ENCODE data around the gene EFTUD2. TPM values are rescaled to one million over a fixed set of nuclear protein-coding genes. Genes with fewer than 3 reads are reported as not detected.

The EFTUD2 gene
- total and polyA plus RNA-seq, 2 of the 13 experiments (the other 11 are each of a cell fraction or from before 2014, with no cell fraction given) = 111 to 137 TPM

DNA sequence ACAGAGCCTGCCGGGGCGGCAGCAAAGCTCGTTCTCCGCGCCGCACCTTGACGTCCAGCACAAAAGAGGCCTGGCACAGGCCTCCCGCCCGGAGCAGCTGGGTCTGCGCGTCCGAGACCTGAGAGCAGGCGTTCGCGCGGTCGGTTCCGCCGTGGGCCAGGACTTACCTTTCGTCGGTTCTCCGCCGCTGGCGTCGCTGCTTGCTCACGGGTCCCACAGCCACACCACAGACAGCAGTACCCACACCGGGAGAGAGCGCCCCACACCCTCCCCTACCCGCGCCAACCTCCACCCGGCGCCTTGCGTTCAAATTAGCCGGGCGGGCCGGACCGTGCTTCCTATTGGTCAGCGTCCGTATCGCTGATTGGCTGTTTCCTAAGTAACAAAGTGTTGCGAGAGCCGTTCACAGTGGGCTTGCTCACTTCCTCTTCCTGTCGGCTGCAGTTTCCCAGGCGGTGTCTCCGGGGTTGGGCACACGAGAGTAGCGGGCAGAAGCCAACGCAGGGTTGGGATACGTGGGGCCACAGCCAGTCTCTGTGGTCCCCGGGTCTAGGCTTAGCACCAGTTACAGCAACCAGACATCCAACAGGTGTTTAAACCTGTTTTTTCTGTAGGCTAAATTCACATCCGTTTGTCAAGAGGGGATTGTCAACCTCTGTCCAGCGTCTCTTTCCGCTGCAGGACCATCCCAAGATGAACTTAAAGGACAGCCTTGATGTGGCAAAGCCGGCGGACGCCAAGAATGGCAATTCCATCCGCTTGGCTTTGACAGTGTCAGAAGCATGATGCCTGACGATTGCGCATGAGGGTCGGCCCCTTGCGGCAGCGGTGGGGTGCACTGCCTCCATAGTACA, 48.4 kb upstream of the EFTUD2 start, which contains the start of gene KIF18B (continued):
- TF ChIP-seq, protein P1, sequence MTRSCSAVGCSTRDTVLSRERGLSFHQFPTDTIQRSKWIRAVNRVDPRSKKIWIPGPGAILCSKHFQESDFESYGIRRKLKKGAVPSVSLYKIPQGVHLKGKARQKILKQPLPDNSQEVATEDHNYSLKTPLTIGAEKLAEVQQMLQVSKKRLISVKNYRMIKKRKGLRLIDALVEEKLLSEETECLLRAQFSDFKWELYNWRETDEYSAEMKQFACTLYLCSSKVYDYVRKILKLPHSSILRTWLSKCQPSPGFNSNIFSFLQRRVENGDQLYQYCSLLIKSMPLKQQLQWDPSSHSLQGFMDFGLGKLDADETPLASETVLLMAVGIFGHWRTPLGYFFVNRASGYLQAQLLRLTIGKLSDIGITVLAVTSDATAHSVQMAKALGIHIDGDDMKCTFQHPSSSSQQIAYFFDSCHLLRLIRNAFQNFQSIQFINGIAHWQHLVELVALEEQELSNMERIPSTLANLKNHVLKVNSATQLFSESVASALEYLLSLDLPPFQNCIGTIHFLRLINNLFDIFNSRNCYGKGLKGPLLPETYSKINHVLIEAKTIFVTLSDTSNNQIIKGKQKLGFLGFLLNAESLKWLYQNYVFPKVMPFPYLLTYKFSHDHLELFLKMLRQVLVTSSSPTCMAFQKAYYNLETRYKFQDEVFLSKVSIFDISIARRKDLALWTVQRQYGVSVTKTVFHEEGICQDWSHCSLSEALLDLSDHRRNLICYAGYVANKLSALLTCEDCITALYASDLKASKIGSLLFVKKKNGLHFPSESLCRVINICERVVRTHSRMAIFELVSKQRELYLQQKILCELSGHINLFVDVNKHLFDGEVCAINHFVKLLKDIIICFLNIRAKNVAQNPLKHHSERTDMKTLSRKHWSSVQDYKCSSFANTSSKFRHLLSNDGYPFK (CRISPR knock-in tag; IDR thresholded peaks at IDR 0.05; ENCODE audit: borderline replicate concordance) = peak; percentile 12; the same call in 1 of the 2 replicates
- TF ChIP-seq BHLHE40 (IDR thresholded peaks at IDR 0.05; ENCODE audit: low read length) = no peak
- TF ChIP-seq ZNF564 (CRISPR knock-in tag; IDR thresholded peaks at IDR 0.05) = peak; percentile 80; the same call in 1 of the 2 replicates
- TF ChIP-seq CSRNP2 (CRISPR knock-in tag; conservative IDR thresholded peaks at IDR 0.05; ENCODE audit: low read depth) = no peak
- TF ChIP-seq HBP1 (CRISPR knock-in tag; IDR thresholded peaks at IDR 0.05; ENCODE audit: low read depth) = peak; percentile 98
- no peak for TF ChIP-seq KDM6A (CRISPR knock-in tag; IDR thresholded peaks at IDR 0.05; ENCODE audit: low read depth)
- no peak for TF ChIP-seq ARNT (IDR thresholded peaks at IDR 0.05)
- peak; percentile 97 for TF ChIP-seq ELF1 (CRISPR knock-in tag; IDR thresholded peaks at IDR 0.05)
- 0 out of 2 replicates have a peak, but pooled peaks have one; percentile 1 for TF ChIP-seq SRF (IDR thresholded peaks at IDR 0.05; ENCODE audit: low read depth, low read length)
- TF ChIP-seq ZNF724P (CRISPR knock-in tag; IDR thresholded peaks at IDR 0.05; ENCODE audit: borderline replicate concordance) = peak; percentile 88
- TF ChIP-seq ZNF557 (CRISPR knock-in tag; IDR thresholded peaks at IDR 0.05) = no peak
- 0 out of 4 replicates have a peak, but pooled peaks of 1 of the 2 experiments have one; percentile 17 for TF ChIP-seq EP300 (IDR thresholded peaks at IDR 0.05; ENCODE audit: low read depth in 2 of 2, low read length in 2 of 2)
- TF ChIP-seq EP300 (CRISPR knock-in tag; IDR thresholded peaks at IDR 0.05; ENCODE audit: borderline replicate concordance) = no peak
- TF ChIP-seq, protein P2, sequence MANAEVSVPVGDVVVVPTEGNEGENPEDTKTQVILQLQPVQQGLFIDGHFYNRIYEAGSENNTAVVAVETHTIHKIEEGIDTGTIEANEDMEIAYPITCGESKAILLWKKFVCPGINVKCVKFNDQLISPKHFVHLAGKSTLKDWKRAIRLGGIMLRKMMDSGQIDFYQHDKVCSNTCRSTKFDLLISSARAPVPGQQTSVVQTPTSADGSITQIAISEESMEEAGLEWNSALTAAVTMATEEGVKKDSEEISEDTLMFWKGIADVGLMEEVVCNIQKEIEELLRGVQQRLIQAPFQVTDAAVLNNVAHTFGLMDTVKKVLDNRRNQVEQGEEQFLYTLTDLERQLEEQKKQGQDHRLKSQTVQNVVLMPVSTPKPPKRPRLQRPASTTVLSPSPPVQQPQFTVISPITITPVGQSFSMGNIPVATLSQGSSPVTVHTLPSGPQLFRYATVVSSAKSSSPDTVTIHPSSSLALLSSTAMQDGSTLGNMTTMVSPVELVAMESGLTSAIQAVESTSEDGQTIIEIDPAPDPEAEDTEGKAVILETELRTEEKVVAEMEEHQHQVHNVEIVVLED (CRISPR knock-in tag; IDR thresholded peaks at IDR 0.05; ENCODE audit: borderline replicate concordance) = peak; percentile 65; the same call in 1 of the 2 replicates
- peak; percentile 82; the same call in 1 of the 2 replicates for TF ChIP-seq RFXAP (CRISPR knock-in tag; IDR thresholded peaks at IDR 0.05; ENCODE audit: borderline replicate concordance)
- peak; percentile 69 for TF ChIP-seq ZNF709 (CRISPR knock-in tag; IDR thresholded peaks at IDR 0.05)
- TF ChIP-seq ZFYVE20 (CRISPR knock-in tag; IDR thresholded peaks at IDR 0.05; ENCODE audit: borderline replicate concordance, low read depth) = 0 out of 2 replicates have a peak, but pooled peaks have one; percentile 91
